Osteocyte (in vitro differentiated cells): ENCODE data around the gene HRC. TPM values are rescaled to one million over a fixed set of nuclear protein-coding genes. Genes with fewer than 3 reads are reported as not detected.

ENCODE experiments used
- DNase-seq: peaks from one replicate; pipeline ENCODE4 v3.0.0; 2021; ENCODE audit warnings: mixed read lengths; ENCODE audit not compliant: unreplicated experiment; ENCODE audit errors: extremely low spot score
- H3K27ac Mint-ChIP-seq: one replicate; pipeline ENCODE4 v1.8.0; 2021; ENCODE audit warnings: mild to moderate bottlenecking, mixed read lengths; ENCODE audit not compliant: unreplicated experiment
- H3K27me3 Mint-ChIP-seq: one replicate; pipeline ENCODE4 v1.8.0; 2021; ENCODE audit warnings: mixed read lengths; ENCODE audit not compliant: unreplicated experiment
- H3K36me3 Mint-ChIP-seq: one replicate; pipeline ENCODE4 v1.8.0; 2021; ENCODE audit warnings: mixed read lengths; ENCODE audit not compliant: unreplicated experiment
- H3K4me1 Mint-ChIP-seq: one replicate; pipeline ENCODE4 v1.8.0; 2021; ENCODE audit warnings: mixed read lengths; ENCODE audit not compliant: unreplicated experiment
- H3K4me3 Mint-ChIP-seq: one replicate; pipeline ENCODE4 v1.8.0; 2021; ENCODE audit warnings: mild to moderate bottlenecking, moderate library complexity, mixed read lengths; ENCODE audit not compliant: unreplicated experiment
- H3K9me3 Mint-ChIP-seq: one replicate; pipeline ENCODE4 v1.8.0; 2021; ENCODE audit warnings: mixed read lengths; ENCODE audit not compliant: unreplicated experiment
- CTCF ChIP-seq: fragments of 200-600 bp; sonication (generic); IDR thresholded peaks from 2 replicates; pipeline ENCODE4 v1.5.0; 2021; ENCODE audit warnings: antibody characterized with exemption, mild to moderate bottlenecking, moderate library complexity
- total RNA-seq: library from RNA; stranded (reverse); gene quantifications from 2 replicates; pipeline ENCODE4 v1.2.1, GENCODE V29; 2021

HRC gene
- total RNA-seq, 1 donor from 2014 or later: not detected

- TF ChIP-seq CTCF: no peak
- Mint-ChIP-seq H3K4me3 (peak overlapping the region; percentile 80), H3K36me3 (no peaks in the 10 kb centered on the region), H3K9me3 (no peaks in the 10 kb centered on the region), H3K27me3 (no peaks in the 10 kb centered on the region), H3K4me1 (peaks cover 30% of the 10 kb centered on the region), H3K27ac (peak overlapping the region; percentile 84)
- DNase-seq: no peak
Observed at GRCh38 chr19:49117677-49118564, 37.3 kb downstream of the HRC start.

GRCh38 chr19:49116544-49116943, 38.7 kb downstream of the HRC start:
- no peak for DNase-seq
- TF ChIP-seq CTCF: no peak
- H3K36me3 Mint-ChIP-seq: no peaks in the 10 kb centered on the region
- peak overlapping the region; percentile 20 for H3K4me3 Mint-ChIP-seq
- H3K9me3 Mint-ChIP-seq: no peaks in the 10 kb centered on the region
- H3K27ac Mint-ChIP-seq: no peak overlapping the region
- H3K27me3 Mint-ChIP-seq: no peaks in the 10 kb centered on the region
- H3K4me1 Mint-ChIP-seq: peaks cover 32% of the 10 kb centered on the region

- H3K27ac Mint-ChIP-seq: peak overlapping the region; percentile 44
- H3K27me3 Mint-ChIP-seq: no peaks in the 10 kb centered on the region
- no peaks in the 10 kb centered on the region for H3K36me3 Mint-ChIP-seq
- no peak for DNase-seq
- no peak for TF ChIP-seq CTCF
- no peaks in the 10 kb centered on the region for H3K9me3 Mint-ChIP-seq
- H3K4me3 Mint-ChIP-seq: peak overlapping the region; percentile 73
- H3K4me1 Mint-ChIP-seq: peaks cover 27% of the 10 kb centered on the region
Observed at GRCh38 chr19:49114630-49115363, 40.4 kb downstream of the HRC start.

- Mint-ChIP-seq H3K27ac (peak within 1 kb of the TSS; percentile 71), H3K4me3 (peak within 1 kb of the TSS; percentile 84), H3K36me3 (peaks cover 4% of the 10 kb centered on the region), H3K27me3 (no peaks in the 10 kb centered on the region), H3K9me3 (no peaks in the 10 kb centered on the region), H3K4me1 (peaks cover 27% of the 10 kb centered on the region)
- peak; percentile 55 for TF ChIP-seq CTCF
- peak; percentile 92 for DNase-seq
Observed at GRCh38 chr19:49113762-49114629, 41.2 kb downstream of the HRC start, which contains the start of gene LIN7B. TSS of gene LIN7B (plus strand) at chr19:49114370. CDS start at chr19:49114405, 35 bp downstream.
